Activated CD8-positive, alpha-beta T cell treated with anti-CD3 and anti-CD28 coated beads for 36 hours (primary cell): ENCODE data around the gene CDA. TPM values are rescaled to one million over a fixed set of nuclear protein-coding genes. Genes with fewer than 3 reads are reported as not detected.

Experiments
- ATAC-seq: fragments of 200-7000 bp; cut with Tn5 transposase; one replicate; pipeline ENCODE4 v1.10.0; 2021; ENCODE audit warnings: mild to moderate bottlenecking, moderate library complexity
- CTCF ChIA-PET: fragments of 350-600 bp; sonication (Branson Sonifier 250); formaldehyde crosslinking; loops from one replicate; lab custom pipeline; 2021; ENCODE audit warnings: antibody characterized with exemption; lab: Charles Lee
- POLR2A ChIA-PET: fragments of 350-600 bp; sonication (Branson Sonifier 250); formaldehyde crosslinking; loops from one replicate; lab custom pipeline; 2021; ENCODE audit warnings: antibody characterized with exemption; lab: Charles Lee
- DNase-seq: peaks from one replicate; pipeline ENCODE4 v3.0.0-alpha.2; 2020
- H3K27ac Mint-ChIP-seq: one replicate; pipeline ENCODE4 v1.8.0; 2021; ENCODE audit warnings: mild to moderate bottlenecking, mixed read lengths
- H3K27me3 Mint-ChIP-seq: one replicate; pipeline ENCODE4 v1.8.0; 2021; ENCODE audit warnings: mixed read lengths
- H3K36me3 Mint-ChIP-seq: one replicate; pipeline ENCODE4 v1.8.0; 2021; ENCODE audit warnings: low read depth, mixed read lengths
- H3K4me1 Mint-ChIP-seq: one replicate; pipeline ENCODE4 v1.8.0; 2021; ENCODE audit warnings: low read depth, mixed read lengths
- H3K4me3 Mint-ChIP-seq: one replicate; pipeline ENCODE4 v1.8.0; 2021; ENCODE audit warnings: mild to moderate bottlenecking, moderate library complexity, mixed read lengths
- H3K9me3 Mint-ChIP-seq: one replicate; pipeline ENCODE4 v1.8.0; 2021; ENCODE audit warnings: mixed read lengths
- intact Hi-C: fragments of 100-400 bp; cut with micrococcal nuclease; formaldehyde crosslinking; loops from one replicate; pipeline ENCODE4 v1.10.0; 2022
- total RNA-seq, 2 experiments: library from RNA; stranded (reverse); gene quantifications; one replicate each; pipeline ENCODE4 v1.2.3, GENCODE V29; 2021
- TF ChIP-seq, protein P1 (sequence below): fragments of 200-600 bp; IDR thresholded peaks from one replicate; pipeline ENCODE4 v1.8.0; 2022; ENCODE audit warnings: antibody characterized with exemption, mild to moderate bottlenecking

The CDA gene
- total RNA-seq, 2 experiments from 2014 or later = not detected

DNA sequence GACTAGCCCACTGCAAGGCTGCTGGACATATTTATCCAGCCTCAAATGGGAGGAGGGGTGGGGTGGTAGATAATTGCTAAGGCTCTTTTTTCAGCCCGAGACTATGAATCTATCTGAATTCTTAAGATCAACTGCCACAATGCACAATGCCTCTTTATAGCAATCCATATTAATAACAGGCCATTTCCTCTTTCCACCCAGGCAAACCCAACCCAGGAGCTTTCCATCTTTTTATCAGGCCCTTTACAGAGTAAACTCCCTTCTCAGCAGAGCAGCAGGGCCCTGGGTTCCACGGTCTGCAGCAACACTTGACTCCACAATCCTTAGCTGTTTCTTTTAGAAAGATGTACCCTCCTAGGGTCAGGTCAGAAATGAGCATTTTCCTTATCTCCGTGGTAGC, 71.5 kb downstream of the CDA start:
- ATAC-seq = no peak
- Mint-ChIP-seq H3K27me3 (no peaks in the 10 kb centered on the region), H3K4me1 (peaks cover 36% of the 10 kb centered on the region), H3K36me3 (peaks cover 41% of the 10 kb centered on the region), H3K4me3 (peak overlapping the region; percentile 85), H3K9me3 (no peaks in the 10 kb centered on the region), H3K27ac (peak overlapping the region; percentile 99)
- TF ChIP-seq, protein P1, sequence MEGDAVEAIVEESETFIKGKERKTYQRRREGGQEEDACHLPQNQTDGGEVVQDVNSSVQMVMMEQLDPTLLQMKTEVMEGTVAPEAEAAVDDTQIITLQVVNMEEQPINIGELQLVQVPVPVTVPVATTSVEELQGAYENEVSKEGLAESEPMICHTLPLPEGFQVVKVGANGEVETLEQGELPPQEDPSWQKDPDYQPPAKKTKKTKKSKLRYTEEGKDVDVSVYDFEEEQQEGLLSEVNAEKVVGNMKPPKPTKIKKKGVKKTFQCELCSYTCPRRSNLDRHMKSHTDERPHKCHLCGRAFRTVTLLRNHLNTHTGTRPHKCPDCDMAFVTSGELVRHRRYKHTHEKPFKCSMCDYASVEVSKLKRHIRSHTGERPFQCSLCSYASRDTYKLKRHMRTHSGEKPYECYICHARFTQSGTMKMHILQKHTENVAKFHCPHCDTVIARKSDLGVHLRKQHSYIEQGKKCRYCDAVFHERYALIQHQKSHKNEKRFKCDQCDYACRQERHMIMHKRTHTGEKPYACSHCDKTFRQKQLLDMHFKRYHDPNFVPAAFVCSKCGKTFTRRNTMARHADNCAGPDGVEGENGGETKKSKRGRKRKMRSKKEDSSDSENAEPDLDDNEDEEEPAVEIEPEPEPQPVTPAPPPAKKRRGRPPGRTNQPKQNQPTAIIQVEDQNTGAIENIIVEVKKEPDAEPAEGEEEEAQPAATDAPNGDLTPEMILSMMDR = no peak
- no peak for DNase-seq
- CTCF ChIA-PET = interaction anchor here (0.9 to 2.7 kb wide), 6 partner anchors 20 to 594 kb away, joined by 3 to 20 read pairs (median 5); partner anchors contain the start of gene PINK1
- intact Hi-C loops = no loop called here
- POLR2A ChIA-PET = interaction anchor here (0.7 to 3.6 kb wide), 6 partner anchors 12 to 666 kb away, joined by 3 to 19 read pairs (median 3); no protein-coding TSS in a partner anchor

DNA sequence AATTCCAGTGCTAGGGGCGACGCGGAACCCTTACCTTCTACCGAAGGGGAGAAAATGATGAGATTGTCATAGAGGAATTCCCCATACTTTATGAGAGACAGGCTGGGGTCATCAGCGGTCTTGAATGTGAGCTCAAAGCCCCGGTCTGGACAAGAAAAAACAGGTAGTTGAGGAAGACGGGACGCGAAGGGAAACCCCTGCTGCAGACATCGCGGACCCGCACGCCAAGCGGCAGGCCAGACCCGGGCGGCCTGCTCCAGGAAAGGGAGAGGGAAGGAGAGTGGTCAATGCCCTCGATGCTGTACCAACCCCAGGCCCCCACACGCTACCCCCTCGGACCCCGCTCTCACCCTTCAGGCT, 71.9 kb downstream of the CDA start:
- peaks cover 36% of the 10 kb centered on the region for H3K36me3 Mint-ChIP-seq
- peak overlapping the region; percentile 85 for H3K4me3 Mint-ChIP-seq
- ChIA-PET POLR2A (interaction anchor here (0.7 to 3.6 kb wide), 7 partner anchors 12 to 666 kb away, joined by 3 to 19 read pairs (median 4); no protein-coding TSS in a partner anchor), CTCF (interaction anchor here (0.9 to 2.7 kb wide), 8 partner anchors 20 to 593 kb away, joined by 3 to 20 read pairs (median 4); partner anchors contain the start of gene PINK1)
- no peaks in the 10 kb centered on the region for H3K9me3 Mint-ChIP-seq
- peak overlapping the region; percentile 99 for H3K27ac Mint-ChIP-seq
- ATAC-seq (no peak), DNase-seq (peak; percentile 34)
- TF ChIP-seq, protein P1 = no peak
- peaks cover 39% of the 10 kb centered on the region for H3K4me1 Mint-ChIP-seq
- no peaks in the 10 kb centered on the region for H3K27me3 Mint-ChIP-seq
- intact Hi-C loops = no loop called here

DNA sequence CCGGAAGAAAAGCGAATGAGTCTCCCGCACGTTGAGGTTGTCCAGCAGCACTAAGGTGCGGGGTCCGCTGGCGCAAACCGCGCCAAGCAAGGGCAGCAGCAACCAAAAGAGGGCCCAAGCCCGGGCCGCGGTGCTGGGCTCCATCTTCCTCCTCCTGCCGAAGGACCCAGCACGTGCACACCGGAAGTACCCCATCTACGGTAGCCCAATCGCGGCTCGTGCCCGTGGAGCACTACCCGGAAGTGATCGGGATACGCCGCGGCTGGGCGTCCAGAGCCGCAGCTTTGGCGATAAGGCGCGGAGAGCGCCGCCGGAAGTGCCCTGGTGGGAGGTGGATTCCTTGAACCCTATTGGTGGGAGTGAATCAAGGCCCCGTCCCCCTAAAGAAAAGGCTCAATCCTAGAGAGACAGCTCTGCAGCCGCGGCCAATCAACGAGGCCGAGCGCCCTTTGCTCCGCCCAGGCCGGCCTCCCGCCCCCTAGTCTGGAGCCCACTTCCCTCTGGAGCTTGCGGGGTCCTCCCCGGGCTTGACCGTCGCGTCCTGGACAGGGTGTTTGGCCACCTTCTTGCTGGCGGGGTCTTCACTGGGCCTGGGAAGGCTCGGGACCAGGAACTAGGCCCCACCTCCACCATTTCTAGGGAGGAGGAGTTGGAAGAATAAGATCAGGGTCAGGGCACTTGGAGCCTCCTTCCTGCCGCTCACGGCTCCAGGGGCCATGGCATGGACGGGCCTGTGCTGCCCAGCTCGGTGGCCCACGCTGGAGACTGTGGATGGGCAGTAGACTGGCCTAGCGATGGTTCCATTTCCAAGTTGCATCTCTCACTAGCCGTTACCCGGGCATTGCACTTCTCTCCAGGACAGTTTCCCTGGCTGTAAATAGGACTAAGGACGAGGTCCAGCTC, 72.6 kb downstream of the CDA start, which contains the start of gene DDOST:
Gene DDOST, minus strand, starts transcription at position 163 of the 903 bp plus-strand sequence. Its CDS starts 19 bp downstream, at position 144.
- H3K4me3 Mint-ChIP-seq = peak within 1 kb of the TSS; percentile 85
- peak; percentile 97 for DNase-seq
- intact Hi-C loops = no loop called here
- H3K27me3 Mint-ChIP-seq = no peaks in the 10 kb centered on the region
- POLR2A ChIA-PET = interaction anchor here (0.9 to 1.4 kb wide), 4 partner anchors 17 to 22 kb away, joined by 3 to 5 read pairs (median 4); no protein-coding TSS in a partner anchor
- TF ChIP-seq, protein P1 = no peak
- peaks cover 39% of the 10 kb centered on the region for H3K4me1 Mint-ChIP-seq
- no peaks in the 10 kb centered on the region for H3K9me3 Mint-ChIP-seq
- peak; percentile 96 for ATAC-seq
- peaks cover 32% of the 10 kb centered on the region for H3K36me3 Mint-ChIP-seq
- H3K27ac Mint-ChIP-seq = peak within 1 kb of the TSS; percentile 99
- CTCF ChIA-PET = interaction anchor here (0.7 to 2.7 kb wide), 9 partner anchors 11 to 593 kb away, joined by 3 to 20 read pairs (median 4); partner anchors contain the start of gene PINK1

DNA sequence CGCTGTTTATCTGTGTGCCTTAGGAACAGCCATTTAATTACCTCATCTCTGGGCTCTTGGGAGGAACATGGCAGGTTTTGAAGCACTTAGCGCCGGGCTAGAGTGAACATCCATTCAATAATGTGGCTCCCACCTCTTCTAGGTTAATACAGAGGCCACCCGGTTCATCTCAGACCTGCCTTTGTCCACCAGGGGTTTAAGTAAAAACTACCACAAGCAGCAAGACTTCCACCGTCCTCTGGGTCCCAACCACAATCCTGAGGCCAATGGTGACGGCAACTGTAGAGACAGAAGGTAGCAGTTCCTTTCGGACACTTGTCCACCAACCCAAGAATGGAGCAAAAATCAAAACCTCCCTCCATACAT, 73.2 kb downstream of the CDA start:
- intact Hi-C loops = no loop called here
- Mint-ChIP-seq H3K9me3 (no peaks in the 10 kb centered on the region), H3K36me3 (peaks cover 26% of the 10 kb centered on the region), H3K27me3 (no peaks in the 10 kb centered on the region), H3K4me3 (peak overlapping the region; percentile 85), H3K27ac (peak overlapping the region; percentile 99), H3K4me1 (peaks cover 43% of the 10 kb centered on the region)
- ATAC-seq = no peak
- POLR2A ChIA-PET = interaction anchor here (1.2 kb wide), 1 partner anchor 20 kb away, joined by 4 read pairs; no protein-coding TSS in a partner anchor
- TF ChIP-seq, protein P1 = no peak
- DNase-seq = no peak
- CTCF ChIA-PET = interaction anchor here (0.7 to 2.1 kb wide), 5 partner anchors 11 to 123 kb away, joined by 3 to 9 read pairs (median 6); partner anchors contain the start of gene PINK1
